SK-N-SH (cell line): ENCODE results near the gene ADPRS. TPM values are rescaled to one million over a fixed set of nuclear protein-coding genes. Genes with fewer than 3 reads are reported as not detected.

Source experiments
- CTCF ChIA-PET: fragments of 300-600, 350-600 bp; formaldehyde crosslinking; extraction: SDS; loops from one replicate; lab custom pipeline; 2021; lab: Yijun Ruan, JAX
- POLR2A ChIA-PET: fragments of 350-600 bp; sonication (Branson Sonifier 250); formaldehyde crosslinking; extraction: SDS; loops from one replicate; lab custom pipeline; 2020; ENCODE audit warnings: antibody characterized with exemption, inconsistent platforms; lab: Yijun Ruan, JAX
- DNase-seq: peaks from one replicate; pipeline ENCODE4 v3.0.0; 2012
- H2AFZ ChIP-seq: fragments of 200-600 bp; sonication (generic); 2 replicates; pipeline ENCODE4 v1.8.1; 2016; ENCODE audit warnings: antibody characterized with exemption, mild to moderate bottlenecking, low read depth
- H3F3A ChIP-seq: fragments of 200-600 bp; sonication (generic); replicated peaks from 2 replicates; pipeline ENCODE3; 2016; ENCODE audit warnings: antibody characterized with exemption, mild to moderate bottlenecking; ENCODE audit not compliant: insufficient read depth
- H3K27ac ChIP-seq, 2 experiments: fragments of 200-500 bp in 1 of 2; fragments of 200-600 bp in 1 of 2; sonication (Bioruptor generic) in 1 of 2; sonication (generic), shearing (Covaris generic) in 1 of 2; 2 replicates each; pipeline versions ENCODE4 v1.5.1 to v1.6.1; 2014 to 2016; ENCODE audit warnings: low read depth in 2 of 2, inconsistent platforms in 1 of 2, low read length in 1 of 2, mild to moderate bottlenecking in 1 of 2, mixed read lengths in 1 of 2
- H3K27me3 ChIP-seq: fragments of 200-600 bp; sonication (generic), shearing (Covaris generic); 2 replicates; pipeline ENCODE4 v1.6.1; 2016; ENCODE audit warnings: mixed run types; ENCODE audit not compliant: insufficient read depth
- H3K36me3 ChIP-seq, 2 experiments: fragments of 200-500 bp in 1 of 2; fragments of 200-600 bp in 1 of 2; sonication (Bioruptor generic) in 1 of 2; sonication (generic) in 1 of 2; replicated peaks in 1 of 2; 2 replicates each; pipeline versions ENCODE3 to v1.5.1; 2014 to 2016; ENCODE audit warnings: low read length in 1 of 2, mild to moderate bottlenecking in 1 of 2; ENCODE audit not compliant: insufficient read depth in 2 of 2, control insufficient read depth in 1 of 2
- H3K4me1 ChIP-seq, 2 experiments: fragments of 200-500 bp in 1 of 2; fragments of 200-600 bp in 1 of 2; sonication (Bioruptor generic) in 1 of 2; sonication (generic), shearing (Covaris generic) in 1 of 2; 2 replicates each; pipeline versions ENCODE4 v1.5.1 to v1.6.1; 2014 to 2016; ENCODE audit warnings: low read depth in 1 of 2, low read length in 1 of 2, mixed run types in 1 of 2; ENCODE audit not compliant: insufficient read depth in 2 of 2, control insufficient read depth in 1 of 2
- H3K4me2 ChIP-seq: fragments of 200-600 bp; sonication (generic), shearing (Covaris generic); 2 replicates; pipeline ENCODE4 v1.6.1; 2017; ENCODE audit warnings: mixed run types
- H3K4me3 ChIP-seq, 2 experiments: fragments of 200-500 bp in 1 of 2; fragments of 200-600 bp in 1 of 2; sonication (Bioruptor generic) in 1 of 2; sonication (generic), shearing (Covaris generic) in 1 of 2; 2 replicates each; pipeline versions ENCODE4 v1.5.1 to v1.8.1; 2014 to 2016; ENCODE audit warnings: low read depth in 2 of 2, inconsistent platforms in 1 of 2, low read length in 1 of 2, mild to moderate bottlenecking in 1 of 2, mixed read lengths in 1 of 2, moderate library complexity in 1 of 2
- H3K79me2 ChIP-seq: fragments of 200-600 bp; sonication (generic); 2 replicates; pipeline ENCODE4 v1.8.1; 2017; ENCODE audit warnings: mild to moderate bottlenecking; ENCODE audit not compliant: insufficient read depth
- H3K9ac ChIP-seq: fragments of 200-600 bp; sonication (generic); 2 replicates; pipeline ENCODE4 v1.6.1; 2017; ENCODE audit warnings: mixed run types
- H3K9me2 ChIP-seq: fragments of 200-600 bp; sonication (generic); 2 replicates; pipeline ENCODE4 v1.6.1; 2017; ENCODE audit warnings: mixed run types
- H3K9me3 ChIP-seq: fragments of 200-600 bp; sonication (generic); 2 replicates; pipeline ENCODE4 v1.6.1; 2017; ENCODE audit warnings: mixed run types, mild to moderate bottlenecking, moderate library complexity
- H4K20me1 ChIP-seq: fragments of 200-600 bp; sonication (generic); 2 replicates; pipeline ENCODE4 v1.6.1; 2017; ENCODE audit warnings: mild to moderate bottlenecking, mixed run types; ENCODE audit not compliant: insufficient read depth
- CHD2 ChIP-seq: fragments of 150-350 bp; IDR thresholded peaks from 2 replicates; pipeline ENCODE4 v1.6.1; 2018; ENCODE audit warnings: low read length; ENCODE audit not compliant: partially characterized antibody
- EP300 ChIP-seq, 2 experiments: IDR thresholded peaks; 2 replicates each; pipeline versions ENCODE4 v1.4.0 to v1.6.1; 2012; ENCODE audit warnings: borderline replicate concordance in 1 of 2, low read depth in 1 of 2, low read length in 1 of 2
- EZH2phosphoT487 ChIP-seq: fragments of 200-600 bp; sonication (generic); IDR thresholded peaks from 2 replicates; pipeline ENCODE4 v1.6.1; 2017; ENCODE audit warnings: low read depth, mixed run types, mild to moderate bottlenecking, antibody characterized with exemption, moderate library complexity, borderline replicate concordance
- FOSL2 ChIP-seq: IDR thresholded peaks from 2 replicates; pipeline ENCODE4 v1.4.0; 2012; ENCODE audit warnings: low read depth, mild to moderate bottlenecking, moderate library complexity, borderline replicate concordance
- FOXM1 ChIP-seq: IDR thresholded peaks from 2 replicates; pipeline ENCODE4 v1.4.0; 2012; ENCODE audit warnings: low read depth, mild to moderate bottlenecking
- GABPA ChIP-seq: IDR thresholded peaks from 2 replicates; pipeline ENCODE4 v1.4.0; 2012; ENCODE audit warnings: low read depth, mild to moderate bottlenecking
- GATA2 ChIP-seq: sonication (generic); formaldehyde crosslinking; IDR thresholded peaks from 2 replicates; pipeline ENCODE4 v1.5.0; 2020; ENCODE audit warnings: mild to moderate bottlenecking, missing genetic modification reagents
- JUND ChIP-seq: IDR thresholded peaks from 2 replicates; pipeline ENCODE4 v1.4.0; 2012
- MXI1 ChIP-seq: IDR thresholded peaks from 2 replicates; pipeline ENCODE4 v1.6.1; 2012; ENCODE audit warnings: mild to moderate bottlenecking, low read depth, low read length, improper control_type of control experiment
- NFIC ChIP-seq: IDR thresholded peaks from 2 replicates; pipeline ENCODE4 v1.4.0; 2012; ENCODE audit warnings: borderline replicate concordance
- NRF1 ChIP-seq: IDR thresholded peaks from 2 replicates; pipeline ENCODE4 v1.6.1; 2012; ENCODE audit warnings: low read depth, mild to moderate bottlenecking, low read length
- RAD21 ChIP-seq: IDR thresholded peaks from 2 replicates; pipeline ENCODE4 v1.6.1; 2012; ENCODE audit warnings: mild to moderate bottlenecking, low read length
- RFX5 ChIP-seq: IDR thresholded peaks from 2 replicates; pipeline ENCODE4 v1.6.1; 2012; ENCODE audit warnings: mild to moderate bottlenecking, improper control_type of control experiment, low read length
- SIN3A ChIP-seq: IDR thresholded peaks from 2 replicates; pipeline ENCODE4 v1.6.1; 2012; ENCODE audit warnings: low read depth, mild to moderate bottlenecking, low read length, moderate library complexity, borderline replicate concordance
- TCF12 ChIP-seq: IDR thresholded peaks from 2 replicates; pipeline ENCODE4 v1.4.0; 2012
- TEAD4 ChIP-seq: IDR thresholded peaks from 2 replicates; pipeline ENCODE4 v1.4.0; 2012; ENCODE audit warnings: mild to moderate bottlenecking, borderline replicate concordance; ENCODE audit not compliant: insufficient read depth
- YY1 ChIP-seq: IDR thresholded peaks from 2 replicates; pipeline ENCODE4 v1.4.0; 2012; ENCODE audit warnings: low read depth, mild to moderate bottlenecking
- WGBS: methylation state at CpG from one replicate; pipeline ENCODE4 v1.1.6; 2017; ENCODE audit warnings: low lambda C conversion rate; 5-methylcytosine and 5-hydroxymethylcytosine counted together
- polyA plus RNA-seq, 3 experiments: library from polyadenylated mRNA; depleted of rRNA; stranded (reverse); fragments of >200 nt; gene quantifications; 2 replicates each; pipeline ENCODE4 v1.2.3, GENCODE V29; 2012
- TF ChIP-seq, protein P1 (sequence below): fragments of 150-350 bp; IDR thresholded peaks from 2 replicates; pipeline ENCODE4 v1.6.1; 2016; ENCODE audit warnings: mild to moderate bottlenecking, low read depth, low read length
- TF ChIP-seq, protein P2 (sequence below): fragments of 150-350 bp; IDR thresholded peaks from 2 replicates; pipeline ENCODE4 v1.6.1; 2017; ENCODE audit warnings: antibody characterized with exemption, low read length, low read depth, borderline replicate concordance

ADPRS gene
- polyA plus RNA-seq, 1 of the 3 experiments (the other 2 are of a cell fraction), result 54.2 TPM

GRCh38 chr1:36101546-36101945, 12.9 kb downstream of the ADPRS start:
- peaks cover 0 to 3% of the 10 kb centered on the region in 2 experiments for H3K36me3 ChIP-seq
- no peak overlapping the region for H3K4me2 ChIP-seq
- H3K9ac ChIP-seq, result no peak overlapping the region
- no peak overlapping the region for H3K4me3 ChIP-seq
- no peaks in the 10 kb centered on the region for H3K79me2 ChIP-seq
- ChIA-PET CTCF (interaction anchor here (0.5 to 32.6 kb wide), 6 partner anchors 16 to 86 kb away, joined by 3 to 700 read pairs (median 4); partner anchors contain the start of gene TEKT2), POLR2A (no interaction called here)
- H3K27ac ChIP-seq, result no peak overlapping the region
- DNase-seq, result no peak
- H2AFZ ChIP-seq, result no peak overlapping the region
- 90% methylated on average over 5 of the region's 5 CpGs for WGBS
- TF ChIP-seq EZH2phosphoT487 (no peak), RAD21 (no peak)
- no peaks in the 10 kb centered on the region for H3K9me2 ChIP-seq
- no peaks in the 10 kb centered on the region for H3F3A ChIP-seq
- no peaks in the 10 kb centered on the region for H3K9me3 ChIP-seq
- H3K27me3 ChIP-seq, result no peaks in the 10 kb centered on the region
- peaks cover 0 to 27% of the 10 kb centered on the region in 2 experiments; a peak in 1 of 4 replicates for H3K4me1 ChIP-seq
- no peaks in the 10 kb centered on the region for H4K20me1 ChIP-seq

DNA sequence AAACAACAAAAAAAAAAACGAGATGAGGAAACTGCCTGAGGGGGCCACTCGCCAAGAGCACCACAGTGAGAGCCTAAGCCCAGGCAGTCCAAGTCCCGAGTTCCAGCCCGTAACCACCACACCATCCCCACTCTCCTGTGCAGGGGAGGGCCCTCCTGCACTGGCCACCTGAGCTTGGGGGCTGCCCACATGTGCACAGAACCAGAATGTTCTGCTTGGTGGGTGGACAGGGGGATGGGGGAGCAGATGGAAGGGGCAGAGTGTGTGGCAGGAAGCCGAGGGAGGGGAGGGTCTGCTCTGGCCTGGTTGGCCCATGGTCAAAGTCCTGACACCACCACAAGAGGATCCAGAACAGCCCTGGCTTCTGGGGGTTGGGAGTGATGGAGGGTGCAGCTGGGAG, 17.6 kb downstream of the ADPRS start:
- H3K27ac ChIP-seq, result no peak overlapping the region
- POLR2A ChIA-PET, result no interaction called here
- no peaks in the 10 kb centered on the region for H3K27me3 ChIP-seq
- H2AFZ ChIP-seq, result no peak overlapping the region
- H3K9me3 ChIP-seq, result no peaks in the 10 kb centered on the region
- H3K9me2 ChIP-seq, result no peaks in the 10 kb centered on the region
- H3K79me2 ChIP-seq, result no peaks in the 10 kb centered on the region
- no peak overlapping the region for H3K4me3 ChIP-seq
- DNase-seq, result no peak
- TF ChIP-seq YY1 (no peak), RFX5 (no peak), NFIC (no peak), FOSL2 (no peak), TCF12 (no peak), JUND (no peak), GABPA (no peak)
- TF ChIP-seq, protein P1, sequence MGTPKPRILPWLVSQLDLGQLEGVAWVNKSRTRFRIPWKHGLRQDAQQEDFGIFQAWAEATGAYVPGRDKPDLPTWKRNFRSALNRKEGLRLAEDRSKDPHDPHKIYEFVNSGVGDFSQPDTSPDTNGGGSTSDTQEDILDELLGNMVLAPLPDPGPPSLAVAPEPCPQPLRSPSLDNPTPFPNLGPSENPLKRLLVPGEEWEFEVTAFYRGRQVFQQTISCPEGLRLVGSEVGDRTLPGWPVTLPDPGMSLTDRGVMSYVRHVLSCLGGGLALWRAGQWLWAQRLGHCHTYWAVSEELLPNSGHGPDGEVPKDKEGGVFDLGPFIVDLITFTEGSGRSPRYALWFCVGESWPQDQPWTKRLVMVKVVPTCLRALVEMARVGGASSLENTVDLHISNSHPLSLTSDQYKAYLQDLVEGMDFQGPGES, result no peak
- no peaks in the 10 kb centered on the region for H3K36me3 ChIP-seq
- H3K4me2 ChIP-seq, result no peak overlapping the region
- WGBS, result 52% methylated on average over 4 of the region's 5 CpGs
- no peaks in the 10 kb centered on the region for H4K20me1 ChIP-seq
- no peak overlapping the region for H3K9ac ChIP-seq
- CTCF ChIA-PET, result interaction anchor here (0.8 to 32.6 kb wide), 5 partner anchors 8 to 180 kb away, joined by 3 to 700 read pairs (median 5); partner anchors contain the start of gene TRAPPC3
- H3K4me1 ChIP-seq, result peaks cover 6 to 13% of the 10 kb centered on the region in 2 experiments; a peak in 3 of 4 replicates
- peaks cover 2% of the 10 kb centered on the region for H3F3A ChIP-seq

DNA sequence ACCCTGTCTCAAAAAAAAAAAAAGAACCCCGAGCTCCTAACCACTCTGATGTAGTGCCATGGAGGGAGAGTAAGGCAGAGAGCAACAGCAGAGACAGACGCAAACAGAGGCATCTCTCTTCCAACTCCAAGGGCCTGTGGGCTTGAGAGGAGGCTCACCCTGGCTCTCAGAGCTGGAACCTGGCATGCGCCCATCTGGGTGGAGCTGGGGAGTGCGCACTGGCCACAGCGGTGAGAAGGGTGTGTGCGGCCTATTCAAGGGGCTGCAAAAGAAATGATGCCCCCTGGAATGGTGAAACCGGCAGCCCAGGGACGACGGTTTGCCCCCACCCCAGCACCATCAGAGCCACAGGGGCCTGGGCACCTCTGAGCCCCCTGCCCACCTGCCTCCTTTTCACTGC, 18.7 kb downstream of the ADPRS start:
- no peak overlapping the region for H3K27ac ChIP-seq
- no peak overlapping the region for H3K4me2 ChIP-seq
- H3K9me3 ChIP-seq, result no peaks in the 10 kb centered on the region
- TF ChIP-seq FOXM1 (no peak), MXI1 (no peak), FOSL2 (no peak), YY1 (no peak), NRF1 (no peak), EP300 (IDR thresholded peaks at IDR 0.05; ENCODE audit: borderline replicate concordance in 1 of 2, low read depth in 1 of 2, low read length in 1 of 2) (no peak), GATA2 (CRISPR knock-in tag) (no peak), SIN3A (no peak), JUND (no peak), TEAD4 (no peak), CHD2 (no peak), NFIC (no peak)
- TF ChIP-seq, protein P2, sequence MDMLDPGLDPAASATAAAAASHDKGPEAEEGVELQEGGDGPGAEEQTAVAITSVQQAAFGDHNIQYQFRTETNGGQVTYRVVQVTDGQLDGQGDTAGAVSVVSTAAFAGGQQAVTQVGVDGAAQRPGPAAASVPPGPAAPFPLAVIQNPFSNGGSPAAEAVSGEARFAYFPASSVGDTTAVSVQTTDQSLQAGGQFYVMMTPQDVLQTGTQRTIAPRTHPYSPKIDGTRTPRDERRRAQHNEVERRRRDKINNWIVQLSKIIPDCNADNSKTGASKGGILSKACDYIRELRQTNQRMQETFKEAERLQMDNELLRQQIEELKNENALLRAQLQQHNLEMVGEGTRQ, result no peak
- H3K9ac ChIP-seq, result no peak overlapping the region
- H2AFZ ChIP-seq, result no peak overlapping the region
- no peaks in the 10 kb centered on the region for H3K79me2 ChIP-seq
- ChIA-PET POLR2A (interaction anchor here (0.7 kb wide), 1 partner anchor 11 kb away, joined by 4 read pairs; no protein-coding TSS in a partner anchor), CTCF (interaction anchor here (0.9 to 32.6 kb wide), 3 partner anchors 7 to 41 kb away, joined by 4 to 700 read pairs (median 6); partner anchors contain the start of gene TRAPPC3)
- H3K9me2 ChIP-seq, result no peaks in the 10 kb centered on the region
- no peaks in the 10 kb centered on the region for H3K36me3 ChIP-seq
- no peaks in the 10 kb centered on the region for H4K20me1 ChIP-seq
- no peak for DNase-seq
- no peaks in the 10 kb centered on the region for H3K27me3 ChIP-seq
- no peak overlapping the region for H3K4me3 ChIP-seq
- WGBS, result 89% methylated on average over 3 of the region's 9 CpGs
- peaks cover 6 to 13% of the 10 kb centered on the region in 2 experiments; a peak in 3 of 4 replicates for H3K4me1 ChIP-seq
- peaks cover 2% of the 10 kb centered on the region for H3F3A ChIP-seq
